GM19043 (cell line): ENCODE measurements around the gene GNAQ.

ENCODE experiments used
- ATAC-seq: cut with Tn5 transposase; IDR thresholded peaks from one replicate; pipeline ENCODE4 v1.9.1; 2021; ENCODE audit warnings: low read depth; ENCODE audit not compliant: unreplicated experiment

GNAQ gene

DNA sequence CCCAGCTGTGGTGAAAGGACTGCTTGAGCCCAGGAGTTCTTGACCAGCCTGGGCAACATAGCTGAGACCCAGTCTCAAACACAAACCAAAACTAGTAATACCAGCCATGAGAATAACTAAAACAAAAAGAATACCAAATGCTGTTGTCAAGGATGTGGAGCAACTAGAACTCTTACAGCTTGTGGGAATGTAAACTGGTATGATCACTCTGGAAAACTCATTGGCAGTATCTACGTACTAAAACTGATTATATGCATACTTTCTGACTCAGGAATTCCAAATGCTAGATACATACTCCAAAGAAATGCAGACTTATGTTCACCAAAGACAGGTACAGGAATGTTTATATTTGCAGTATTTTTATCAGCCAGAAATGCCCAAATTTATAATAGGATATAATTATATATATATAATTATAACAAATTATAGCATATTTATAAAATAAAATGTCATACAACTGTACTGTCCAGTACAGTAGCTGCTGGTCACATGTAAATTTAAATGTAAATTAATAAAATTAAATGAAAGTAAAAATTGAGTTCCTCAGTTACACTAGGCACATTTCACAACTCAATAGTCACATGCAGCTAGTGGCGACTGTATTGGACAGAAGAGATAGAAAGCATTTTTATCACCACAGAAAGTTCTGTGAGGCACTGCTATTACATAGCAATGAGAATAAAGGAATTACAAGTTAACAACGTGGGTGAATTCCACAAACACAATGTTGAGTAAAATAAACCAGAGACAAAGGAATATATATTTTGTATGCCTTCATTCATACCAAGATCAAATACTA, 118.5 kb downstream of the GNAQ start:
- no peak for ATAC-seq

DNA sequence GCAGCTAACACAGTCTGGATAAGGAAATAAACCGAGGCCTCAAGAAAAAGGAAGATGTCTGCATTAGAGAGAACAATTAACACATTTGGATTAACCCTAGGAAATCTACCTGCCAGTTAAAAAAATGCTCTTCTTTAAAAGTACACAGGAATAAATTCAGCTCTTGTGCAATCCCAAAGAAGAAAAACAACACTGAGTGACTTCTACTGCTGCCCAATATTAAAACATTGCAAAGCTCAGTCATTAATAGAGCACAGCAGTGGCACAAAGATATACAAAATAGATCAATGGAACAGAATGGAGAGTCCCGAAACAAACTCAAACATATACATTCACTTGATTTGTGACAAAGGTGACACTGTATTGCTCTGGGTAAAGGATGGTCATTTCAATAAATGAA, 119.7 kb downstream of the GNAQ start:
- ATAC-seq: no peak

DNA sequence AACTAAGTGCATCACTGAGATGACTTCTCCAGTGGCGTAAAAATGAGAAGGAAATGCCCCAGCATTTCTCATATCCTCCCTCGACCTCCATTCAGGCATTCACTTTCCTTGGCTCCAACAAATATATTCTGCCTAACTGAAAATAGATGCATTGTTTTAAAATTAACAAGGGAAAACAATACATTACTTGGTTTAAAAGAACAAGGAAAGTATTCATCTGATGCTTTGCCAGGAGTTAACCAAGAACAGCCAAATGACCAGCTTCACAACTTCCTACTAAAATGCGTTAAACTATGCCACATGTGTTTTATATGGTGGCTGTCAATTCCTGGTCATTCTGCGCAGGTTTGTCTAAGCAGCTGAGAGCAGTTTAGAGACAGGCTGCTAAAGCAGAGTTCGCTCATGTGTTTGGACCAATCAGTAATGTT, 121.4 kb downstream of the GNAQ start:
- no peak for ATAC-seq

DNA sequence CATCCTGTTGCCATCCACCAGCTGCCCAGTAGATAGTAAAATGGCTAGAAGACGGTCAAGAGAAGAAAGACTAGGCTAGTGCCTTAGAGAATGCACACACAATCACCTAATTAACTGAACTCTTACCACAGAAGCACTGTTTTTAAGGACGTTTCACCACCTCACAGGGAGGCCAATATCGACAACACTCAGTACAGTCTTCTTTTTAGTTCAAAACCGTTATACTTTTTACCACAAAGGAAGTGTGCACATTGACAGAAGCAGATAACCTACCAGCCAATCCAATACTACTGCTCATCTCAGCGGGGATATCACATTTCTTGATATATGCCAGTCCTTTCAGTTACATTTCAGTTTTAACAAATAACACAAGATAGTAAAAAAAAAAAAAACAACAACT, 122.3 kb downstream of the GNAQ start:
- no peak for ATAC-seq

DNA sequence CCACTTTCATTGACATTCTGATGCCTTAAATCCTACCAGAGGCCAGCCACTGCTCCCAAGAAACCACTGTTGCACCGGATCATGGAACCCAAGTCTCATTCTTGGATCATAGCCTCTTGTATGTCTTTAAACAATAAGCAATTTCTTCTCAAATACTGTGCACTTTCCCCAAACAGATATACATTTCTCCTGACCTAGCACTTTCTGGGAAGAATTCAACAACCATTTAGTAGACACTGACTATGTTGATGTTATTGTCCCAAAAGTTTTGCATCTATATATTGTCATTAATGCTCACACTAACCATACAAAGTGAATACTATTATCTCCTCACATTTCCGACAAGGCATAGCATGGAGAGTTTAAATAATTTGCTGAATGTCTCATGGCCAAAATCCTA, 123.3 kb downstream of the GNAQ start:
- ATAC-seq: no peak

DNA sequence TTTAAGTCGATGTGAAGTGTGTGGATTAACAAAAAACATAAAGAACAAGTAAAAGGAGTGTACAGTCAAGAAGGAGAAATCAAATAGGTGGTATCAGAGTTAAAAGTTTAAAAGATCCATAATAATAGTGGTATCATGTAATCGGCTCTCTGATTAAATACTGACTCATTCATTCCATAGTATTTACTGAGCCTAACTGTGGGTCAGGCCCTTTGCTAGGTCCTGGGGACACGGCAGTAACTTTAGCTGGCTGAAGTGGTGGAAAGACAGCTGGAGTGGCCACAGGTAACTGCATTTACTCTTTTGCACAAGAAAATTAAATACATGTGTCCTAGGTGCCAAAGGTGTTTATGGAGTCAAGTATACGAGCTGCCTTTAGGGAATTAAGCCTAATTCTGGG, 124.0 kb downstream of the GNAQ start:
- ATAC-seq: no peak

DNA sequence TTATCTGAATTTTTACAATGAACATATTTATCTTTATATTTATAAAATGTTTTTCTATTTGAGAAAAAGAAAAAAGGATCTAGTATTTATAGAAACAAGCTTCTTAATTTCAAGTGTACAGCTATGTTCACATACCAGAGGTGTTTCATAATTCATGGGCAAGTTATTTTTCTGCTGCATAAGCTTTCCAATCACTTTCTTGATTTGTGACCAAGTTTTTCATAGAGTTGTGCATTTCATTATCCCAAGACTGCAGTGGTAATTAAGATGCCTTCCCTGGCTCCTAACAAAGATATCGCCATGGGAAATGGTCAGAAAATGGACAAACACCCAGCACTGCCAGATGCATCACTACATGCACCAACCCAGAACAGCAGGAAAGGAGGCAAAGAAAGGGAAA, 124.6 kb downstream of the GNAQ start:
- ATAC-seq: no peak

DNA sequence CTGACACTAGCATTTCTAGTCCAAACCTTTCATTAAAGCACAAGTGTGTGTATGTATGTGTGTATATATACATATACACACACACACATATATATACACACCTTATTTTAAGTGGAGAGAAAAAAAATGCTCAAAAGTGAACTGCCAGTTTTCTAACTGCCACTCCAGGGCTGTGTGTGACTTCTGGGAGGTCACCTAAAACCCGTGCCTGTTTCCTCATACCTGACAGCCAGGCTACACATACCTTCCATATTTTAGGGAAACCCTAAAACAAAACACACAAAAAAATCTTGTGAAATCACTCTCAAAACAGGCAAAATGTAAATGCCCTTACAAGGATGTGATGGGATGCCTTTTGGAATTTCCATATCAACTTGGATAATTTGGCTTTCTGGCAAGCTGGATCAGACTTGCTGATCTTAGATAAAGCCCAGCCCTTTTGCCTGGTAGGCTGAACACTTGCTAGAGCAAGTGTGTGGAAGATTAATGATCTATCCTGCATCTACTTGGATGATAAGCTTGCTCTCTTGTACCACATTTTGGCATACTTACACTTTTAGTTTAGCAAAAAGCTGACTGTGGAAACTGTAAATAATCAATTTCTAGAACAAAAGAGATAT, 127.8 kb downstream of the GNAQ start:
- ATAC-seq: no peak

DNA sequence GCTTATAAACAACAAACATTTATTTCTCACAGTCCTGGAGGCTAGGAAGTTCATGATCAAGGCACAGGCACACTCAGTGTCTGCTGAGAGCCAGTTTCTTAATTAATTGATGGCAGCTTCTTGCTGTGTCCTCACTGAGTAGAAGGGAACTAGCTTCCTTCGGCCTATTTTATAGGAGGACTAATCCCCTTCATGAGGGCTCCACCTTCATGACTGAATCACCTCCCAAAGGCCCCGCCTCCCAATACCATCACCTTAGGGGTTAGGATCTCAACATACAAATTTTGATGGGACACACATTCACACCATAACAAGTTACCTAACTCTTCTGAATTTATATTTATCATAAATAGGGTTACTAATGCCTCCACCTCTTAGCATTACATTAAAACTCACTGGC, 129.8 kb downstream of the GNAQ start:
- ATAC-seq: no peak

DNA sequence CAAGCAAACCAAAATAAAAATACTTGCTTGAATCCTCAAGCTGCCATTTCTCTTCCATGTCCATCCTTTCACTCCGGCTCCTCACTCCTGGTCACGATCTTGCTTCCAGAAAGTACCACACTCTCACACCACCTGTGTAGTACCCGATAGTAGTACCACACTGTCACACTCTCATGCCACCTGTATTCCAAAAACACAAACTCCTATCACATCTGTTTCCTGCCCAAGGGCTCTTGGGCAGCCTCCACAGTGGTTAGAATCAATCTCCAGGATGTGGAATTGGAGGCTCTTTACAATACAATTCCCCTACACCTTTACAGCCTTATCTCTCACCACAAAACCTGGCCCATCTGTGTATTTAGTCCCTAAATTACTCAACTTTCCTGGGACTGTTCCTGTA, 130.6 kb downstream of the GNAQ start:
- ATAC-seq: no peak

DNA sequence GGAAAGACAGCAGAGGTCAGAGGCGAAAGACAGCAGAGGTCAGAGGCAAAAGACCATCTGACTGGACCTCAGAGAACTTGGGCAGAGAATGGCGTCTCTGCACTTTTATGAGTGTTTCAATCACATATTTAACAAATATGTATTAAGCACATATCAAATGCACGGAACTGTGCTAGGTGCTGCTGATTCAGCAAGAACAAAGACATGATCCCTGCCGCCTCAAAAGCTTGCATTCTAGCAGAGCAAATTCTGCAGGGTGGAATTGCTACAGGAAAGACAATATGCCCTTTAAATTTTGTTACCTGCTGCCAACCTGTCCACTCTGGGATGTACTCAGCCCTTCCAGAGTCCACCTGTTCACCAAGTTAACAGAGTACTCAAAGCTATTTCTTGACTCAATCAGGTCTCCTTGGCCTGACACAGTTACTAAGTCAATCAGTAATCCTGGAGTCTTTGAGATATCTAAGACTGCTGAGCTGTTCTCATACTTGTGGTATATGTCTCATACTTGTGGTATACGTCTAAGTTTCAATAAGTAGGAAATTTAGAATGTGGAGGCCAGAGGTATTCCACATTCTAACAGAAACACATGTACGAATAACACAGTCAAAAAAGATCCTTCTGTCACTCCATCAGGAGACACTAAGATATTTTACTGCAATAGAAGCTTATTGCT, 131.8 kb downstream of the GNAQ start:
- ATAC-seq: no peak

DNA sequence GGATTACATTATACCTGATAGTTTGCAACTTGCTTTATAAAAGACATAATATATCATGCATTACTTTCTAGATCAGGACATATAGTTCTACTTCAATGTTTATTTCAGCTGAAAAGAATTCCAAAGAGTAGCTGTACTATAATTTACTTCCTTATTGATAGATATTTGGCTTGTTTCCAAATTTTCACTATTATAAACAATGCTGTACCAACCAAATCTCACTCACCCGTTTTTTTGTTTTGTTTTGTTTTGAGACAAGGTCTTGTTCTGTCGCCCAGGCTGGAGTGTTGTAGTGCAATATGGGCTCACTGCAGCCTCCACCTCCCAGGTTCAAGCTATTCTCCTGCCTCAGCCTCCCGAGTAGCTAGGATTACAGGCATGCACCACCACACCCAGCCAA, 132.7 kb downstream of the GNAQ start:
- ATAC-seq: no peak

DNA sequence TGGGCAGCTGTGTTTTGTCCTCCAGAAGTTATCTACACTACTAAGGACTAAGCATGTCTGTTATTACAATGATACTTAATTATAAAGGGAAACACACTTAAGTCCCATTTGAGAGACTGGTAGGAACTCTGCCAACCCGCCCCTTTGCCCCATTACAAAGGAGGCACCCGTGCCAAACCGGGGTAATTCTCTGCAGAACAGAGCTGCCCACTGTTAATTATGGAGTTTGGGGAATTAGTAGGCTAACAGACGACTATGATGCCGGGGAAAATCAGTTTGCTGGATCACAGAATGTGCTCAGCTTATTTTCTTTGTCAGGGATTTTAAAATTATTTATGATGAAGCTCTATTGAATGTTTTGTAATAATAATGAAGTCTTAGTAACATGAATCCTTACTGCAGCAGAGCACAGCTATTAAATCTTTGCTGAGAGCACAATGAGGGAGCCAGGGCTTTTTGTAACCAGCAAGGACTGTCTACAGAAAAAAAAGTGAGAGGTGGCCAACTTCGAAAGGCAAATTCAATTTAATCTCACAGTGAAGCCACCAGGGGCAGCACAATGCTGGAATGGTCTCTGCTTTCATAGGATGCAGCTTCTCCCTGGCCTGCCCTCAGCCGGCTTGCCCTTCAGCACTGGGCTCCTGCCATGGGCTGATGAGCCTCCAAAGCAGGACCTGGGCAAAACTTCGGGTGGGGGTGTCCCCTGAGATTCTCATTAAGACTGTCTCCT, 134.5 kb downstream of the GNAQ start:
- ATAC-seq: no peak

DNA sequence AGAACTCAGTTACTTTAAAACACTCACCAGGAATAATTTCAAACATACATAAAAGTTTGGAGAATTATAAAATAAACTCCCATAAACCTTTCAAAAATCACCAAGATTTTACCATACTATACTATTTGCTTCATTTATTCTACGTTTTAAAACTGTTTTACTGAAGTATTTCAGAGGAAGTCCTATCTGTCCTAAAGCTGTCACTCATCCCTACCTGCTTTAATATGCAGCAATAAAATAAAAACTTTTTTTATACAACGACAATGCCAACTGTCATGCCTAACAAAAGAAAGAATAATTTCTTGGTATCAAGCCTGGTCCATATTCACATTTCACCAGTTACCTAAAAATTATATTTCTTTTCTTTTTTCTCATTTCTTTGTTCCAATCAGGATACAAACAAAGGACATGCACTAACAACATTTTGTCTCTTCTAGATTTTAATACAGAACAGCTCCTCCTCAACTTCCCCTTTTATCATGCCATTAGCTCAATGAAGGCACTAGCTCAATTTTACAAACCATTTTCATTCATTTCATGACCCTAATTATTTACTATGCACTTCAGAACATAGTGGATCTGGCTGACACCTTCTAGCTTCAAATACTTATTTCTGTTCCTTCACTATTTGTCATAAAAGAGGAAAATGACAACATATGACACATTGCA, 135.2 kb downstream of the GNAQ start:
- no peak for ATAC-seq

DNA sequence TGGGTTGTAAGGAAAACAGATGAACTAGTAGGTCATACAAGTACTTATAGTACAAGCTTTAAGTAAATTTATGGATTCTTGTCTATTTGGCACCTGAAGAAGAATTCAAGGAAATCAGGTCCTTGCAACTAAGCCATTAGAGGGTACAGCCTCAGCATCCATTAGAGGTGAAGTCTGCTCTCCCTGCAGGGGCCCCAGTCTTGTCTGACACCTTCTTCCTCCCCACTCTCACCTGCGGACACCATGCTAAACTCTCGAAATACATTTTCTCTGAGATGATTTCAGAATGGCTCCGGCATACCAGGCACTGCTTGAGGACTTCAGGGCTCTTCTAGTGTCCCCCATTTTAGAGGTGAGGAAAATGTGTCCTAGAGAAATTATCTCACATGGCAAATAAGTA, 137.9 kb downstream of the GNAQ start:
- ATAC-seq: no peak

DNA sequence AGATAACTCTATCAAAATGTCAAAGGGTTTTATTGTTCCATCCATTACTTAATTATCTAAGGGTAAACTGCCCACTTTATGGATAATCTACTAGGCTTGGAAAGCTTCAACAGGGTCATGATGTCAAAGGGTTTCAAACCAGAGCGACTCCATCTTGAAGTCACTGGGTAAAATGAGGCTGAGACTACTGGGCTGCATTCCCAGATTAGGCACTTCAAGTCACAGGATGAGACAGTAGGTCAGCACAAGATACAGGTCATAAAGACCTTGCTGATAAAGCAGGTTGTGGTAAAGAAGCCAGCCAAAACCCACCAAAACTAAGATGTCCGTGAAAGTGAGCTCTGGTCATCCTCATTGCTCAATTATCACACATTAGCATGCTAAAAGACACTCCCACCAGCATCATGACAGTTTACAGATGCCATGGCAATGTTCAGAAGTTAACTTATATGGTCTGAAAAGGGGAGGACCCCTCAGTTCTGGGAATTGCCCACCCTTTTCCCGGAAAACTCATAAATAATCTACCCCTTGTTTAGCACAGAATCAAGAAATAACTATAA, 138.6 kb downstream of the GNAQ start:
- no peak for ATAC-seq

DNA sequence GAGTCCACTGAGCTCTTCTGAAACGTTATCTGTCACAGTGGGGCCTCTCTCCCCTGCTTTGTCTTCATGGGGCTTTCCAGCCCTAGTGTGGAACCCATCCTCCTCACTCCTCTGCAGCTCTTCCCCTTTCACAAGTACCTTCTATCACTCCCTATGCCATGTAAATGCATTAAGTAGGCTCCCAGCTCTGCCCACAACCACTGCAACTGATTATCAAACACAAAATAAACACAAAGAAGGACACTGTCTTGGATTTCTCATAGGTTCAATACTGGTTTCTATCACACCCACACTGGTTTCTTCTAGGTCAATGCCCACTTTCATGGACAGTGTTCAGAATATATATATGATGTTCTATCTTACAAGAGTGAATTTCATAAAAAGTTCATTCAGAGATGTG, 139.4 kb downstream of the GNAQ start:
- no peak for ATAC-seq

DNA sequence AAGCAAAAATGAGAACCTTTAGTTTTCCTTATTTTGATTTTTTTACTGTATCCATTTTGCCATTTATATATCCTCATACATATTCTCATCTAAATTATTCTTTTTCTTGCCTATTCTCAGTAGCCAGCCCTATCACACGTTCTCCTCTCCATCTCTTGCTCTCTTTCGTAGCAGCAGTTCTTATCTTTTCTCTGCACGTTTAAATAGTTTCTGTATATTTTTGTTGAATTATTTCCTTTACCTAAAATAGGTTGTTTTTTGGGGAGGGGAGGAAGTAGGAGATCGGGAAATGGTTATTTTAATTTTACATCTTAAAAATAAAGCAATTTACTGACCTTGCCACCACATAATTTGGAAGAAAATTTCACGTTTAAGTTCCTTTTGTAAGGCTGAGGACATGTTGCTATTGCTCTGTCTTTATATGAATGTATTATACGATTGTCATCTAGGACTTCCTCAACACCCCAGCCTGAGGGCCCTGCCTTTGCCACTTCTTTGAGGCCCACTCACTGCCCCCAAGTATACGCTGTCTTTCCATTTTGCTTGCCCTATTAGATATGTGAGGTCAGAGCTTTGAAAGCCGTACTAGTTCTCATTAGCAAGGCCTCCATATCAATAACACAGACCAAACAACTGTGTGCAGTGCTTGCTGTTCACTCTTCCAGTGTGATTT, 140.3 kb downstream of the GNAQ start:
- no peak for ATAC-seq

DNA sequence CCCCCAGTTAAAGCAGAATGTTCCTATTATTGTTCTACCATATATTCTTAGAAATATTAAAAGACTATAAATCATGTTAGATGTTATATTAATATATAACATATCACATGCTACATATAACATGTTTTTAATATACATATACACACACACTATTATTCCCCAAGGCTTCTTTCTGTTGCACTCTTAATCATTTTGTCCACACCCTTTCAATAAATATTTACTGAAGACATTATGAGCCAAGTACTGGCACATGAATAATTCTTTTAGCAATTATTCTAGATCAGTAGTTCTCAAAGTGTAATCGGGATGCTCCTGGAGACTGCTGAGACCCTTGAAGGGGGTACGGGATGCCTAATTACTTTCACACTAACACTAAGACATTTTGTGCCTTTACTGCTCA, 143.9 kb downstream of the GNAQ start:
- no peak for ATAC-seq
